Cardiac muscle cell (in vitro differentiated cells and primary cell): ENCODE measurements around the gene RGS3. TPM values are rescaled to one million over a fixed set of nuclear protein-coding genes. Genes with fewer than 3 reads are reported as not detected.
A peak's percentile ranks its signal among the peaks of the same experiment; 100 is the strongest.

Experiments used
- DNase-seq, 2 donors: peaks; one replicate each; pipeline versions ENCODE4 v3.0.0 to v3.0.0-alpha.2; 2010 to 2017; ENCODE audit warnings: low read depth in 1 of 2, low spot score in 1 of 2
- H3K27ac ChIP-seq: fragments of 200-600 bp; sonication (generic); 2 replicates; pipeline ENCODE4 v1.5.1; 2016
- H3K27me3 ChIP-seq: fragments of 200-600 bp; sonication (generic); 2 replicates; pipeline ENCODE4 v1.6.0; 2016; ENCODE audit warnings: control low read depth
- H3K36me3 ChIP-seq: fragments of 200-600 bp; sonication (generic); 2 replicates; pipeline ENCODE4 v1.5.1; 2016; ENCODE audit warnings: control low read depth
- H3K4me1 ChIP-seq: fragments of 200-600 bp; sonication (generic); 2 replicates; pipeline ENCODE4 v1.8.1; 2017; ENCODE audit warnings: low read depth, mild to moderate bottlenecking, mixed run types
- H3K4me3 ChIP-seq: fragments of 200-600 bp; sonication (generic); 2 replicates; pipeline ENCODE4 v1.5.1; 2016; ENCODE audit warnings: mild to moderate bottlenecking
- H3K9me3 ChIP-seq: fragments of 200-600 bp; sonication (generic); 2 replicates; pipeline ENCODE4 v1.5.1; 2017; ENCODE audit warnings: low read depth, mild to moderate bottlenecking, control low read depth
- CTCF ChIP-seq: IDR thresholded peaks from 2 replicates; pipeline ENCODE4 v1.5.1; 2012; ENCODE audit warnings: low read depth, mild to moderate bottlenecking, low read length
- polyA plus RNA-seq: library from polyadenylated mRNA; unstranded; fragments of >200 nt; fragmentation: Nextera tagmentation; extraction: Ambion mirVana; gene quantifications from 2 replicates; pipeline ENCODE4 v1.2.1, GENCODE V29; 2016
- total RNA-seq: library from RNA; depleted of rRNA; stranded (reverse); fragments of >200 nt; gene quantifications from 2 replicates; pipeline ENCODE4 v1.2.3, GENCODE V29; 2016

RGS3 gene
- total and polyA plus RNA-seq, 2 experiments from 2014 or later: 94.7 to 126 TPM

GRCh38 chr9:113593682-113594281, 130.3 kb downstream of the RGS3 start:
- Histone ChIP-seq H3K27ac (peak overlapping the region; percentile 93), H3K4me3 (peak overlapping the region; percentile 50), H3K4me1 (peaks cover 29% of the 10 kb centered on the region), H3K36me3 (peaks cover 24% of the 10 kb centered on the region), H3K9me3 (no peaks in the 10 kb centered on the region), H3K27me3 (no peaks in the 10 kb centered on the region)
- peak; percentile 98 for DNase-seq
- no peak for TF ChIP-seq CTCF

- Histone ChIP-seq H3K4me3 (peak overlapping the region; percentile 50), H3K36me3 (peaks cover 24% of the 10 kb centered on the region), H3K4me1 (peaks cover 29% of the 10 kb centered on the region), H3K9me3 (no peaks in the 10 kb centered on the region), H3K27me3 (no peaks in the 10 kb centered on the region), H3K27ac (peak overlapping the region; percentile 93)
- no peak for DNase-seq
- no peak for TF ChIP-seq CTCF
These were observed 131.2 kb downstream of the RGS3 start for GRCh38 chr9:113594484-113595299.

- Histone ChIP-seq H3K27me3 (no peaks in the 10 kb centered on the region), H3K9me3 (no peaks in the 10 kb centered on the region), H3K4me3 (no peak overlapping the region), H3K36me3 (peaks cover 24% of the 10 kb centered on the region), H3K4me1 (peaks cover 32% of the 10 kb centered on the region), H3K27ac (no peak overlapping the region)
- no peak for TF ChIP-seq CTCF
- no peak for DNase-seq
These were observed 133.2 kb downstream of the RGS3 start for GRCh38 chr9:113596616-113597320.

GRCh38 chr9:113597390-113598241, 134.1 kb downstream of the RGS3 start:
- DNase-seq: no peak
- no peaks in the 10 kb centered on the region for H3K9me3 ChIP-seq
- H3K27ac ChIP-seq: no peak overlapping the region
- TF ChIP-seq CTCF: no peak
- H3K4me1 ChIP-seq: peaks cover 31% of the 10 kb centered on the region
- no peaks in the 10 kb centered on the region for H3K27me3 ChIP-seq
- H3K4me3 ChIP-seq: no peak overlapping the region
- H3K36me3 ChIP-seq: peaks cover 24% of the 10 kb centered on the region

- Histone ChIP-seq H3K27me3 (no peaks in the 10 kb centered on the region), H3K4me1 (peaks cover 24% of the 10 kb centered on the region), H3K4me3 (no peak overlapping the region), H3K36me3 (peaks cover 24% of the 10 kb centered on the region), H3K9me3 (no peaks in the 10 kb centered on the region), H3K27ac (no peak overlapping the region)
- no peak for DNase-seq
- no peak for TF ChIP-seq CTCF
These were observed 134.9 kb downstream of the RGS3 start for GRCh38 chr9:113598451-113598850.
